Ascending aorta (tissue), 2 donors: Measurements from ENCODE around the gene NKX2-2. TPM values are rescaled to one million over a fixed set of nuclear protein-coding genes. Genes with fewer than 3 reads are reported as not detected.

Experiments used
- DNase-seq, 2 donors: peaks; one replicate each; pipeline ENCODE4 v3.0.0-alpha.2; 2019; ENCODE audit warnings: low spot score in 2 of 2
- H3K27ac ChIP-seq, 2 donors: fragments of 200-600 bp; sonication (generic); one replicate each; pipeline ENCODE4 v1.5.1; 2016 to 2017; ENCODE audit warnings: mild to moderate bottlenecking in 1 of 2
- H3K27me3 ChIP-seq: fragments of 200-600 bp; sonication (generic); one replicate; pipeline ENCODE4 v1.5.1; 2017
- H3K36me3 ChIP-seq, 2 donors: fragments of 200-600 bp; sonication (generic); one replicate each; pipeline ENCODE4 v1.5.1; 2016
- H3K4me1 ChIP-seq, 2 donors: fragments of 200-600 bp; sonication (generic); one replicate each; pipeline ENCODE4 v1.5.1; 2016 to 2017; ENCODE audit warnings: mild to moderate bottlenecking in 1 of 2
- H3K4me3 ChIP-seq, 2 donors: fragments of 200-600 bp; sonication (generic); one replicate each; pipeline ENCODE4 v1.5.1; 2016 to 2017; ENCODE audit warnings: mild to moderate bottlenecking in 1 of 2
- H3K9me3 ChIP-seq, 2 donors: fragments of 200-600 bp; sonication (generic); one replicate each; pipeline ENCODE4 v1.5.1; 2016
- intact Hi-C: fragments of 100-400 bp; cut with DNase I; formaldehyde crosslinking; loops from one replicate; pipeline ENCODE4 v1.15.1; 2023
- total RNA-seq: library from RNA; depleted of rRNA; stranded (reverse); fragments of >200 nt; gene quantifications from one replicate; pipeline ENCODE4 v1.1.0, GENCODE V29; 2016
- TF ChIP-seq, protein P1 (sequence below), 3 experiments: fragments of 200-600 bp in 2 of 3; fragments of 450-650 bp in 1 of 3; sonication (generic) in 2 of 3; IDR thresholded peaks; one replicate each; pipeline ENCODE4 v1.5.1; 2016 to 2019; ENCODE audit warnings: antibody characterized with exemption in 3 of 3, mild to moderate bottlenecking in 1 of 3, moderate library complexity in 1 of 3

NKX2-2 gene
- total RNA-seq, 1 donor from 2014 or later = not detected

DNA sequence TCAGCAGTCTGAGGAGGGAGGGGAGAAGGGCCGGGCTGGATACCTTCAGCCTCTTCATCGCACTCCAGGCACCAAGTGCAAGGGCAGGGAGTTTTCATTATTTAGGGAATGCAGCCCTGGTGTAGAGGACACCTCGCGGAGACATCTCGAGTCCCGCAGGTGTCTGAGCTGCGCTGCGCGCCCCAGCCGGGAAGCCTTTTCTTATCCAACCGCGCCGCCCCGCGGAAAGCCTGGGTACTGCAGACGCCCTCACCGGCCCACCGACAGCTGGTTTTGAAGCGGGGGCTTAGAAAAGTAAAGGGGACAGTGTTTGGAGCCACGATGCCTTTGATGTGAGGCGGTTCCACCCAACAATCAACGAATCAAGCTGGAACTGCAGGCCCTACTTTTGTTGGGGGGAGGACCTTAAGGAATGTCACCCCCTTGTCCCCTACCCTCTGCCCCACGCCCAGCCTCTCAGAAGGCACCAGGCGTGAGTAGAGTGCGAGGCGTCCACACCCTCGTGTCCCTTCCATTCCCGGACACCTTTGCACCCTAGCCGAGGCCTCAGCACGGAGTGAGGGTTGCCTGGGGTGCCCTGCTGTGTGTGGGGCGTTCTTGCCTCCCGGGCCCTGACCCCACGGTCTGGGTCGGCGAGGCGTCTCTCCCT lies 8.6 kb downstream of the NKX2-2 start:
- peaks cover 7 to 12% of the 10 kb centered on the region in 2 donors for H3K4me1 ChIP-seq
- no peaks in the 10 kb centered on the region for H3K36me3 ChIP-seq
- peaks cover 10% of the 10 kb centered on the region for H3K27me3 ChIP-seq
- peak overlapping the region in 1 of 2 donors; percentile 57 for H3K4me3 ChIP-seq
- no peaks in the 10 kb centered on the region for H3K9me3 ChIP-seq
- intact Hi-C loops = loop anchor here (1.0 to 10.0 kb wide), 3 partner anchors 270 to 668 kb away; no protein-coding TSS in a partner anchor
- H3K27ac ChIP-seq = no peak overlapping the region
- DNase-seq = no peak
- TF ChIP-seq, protein P1, sequence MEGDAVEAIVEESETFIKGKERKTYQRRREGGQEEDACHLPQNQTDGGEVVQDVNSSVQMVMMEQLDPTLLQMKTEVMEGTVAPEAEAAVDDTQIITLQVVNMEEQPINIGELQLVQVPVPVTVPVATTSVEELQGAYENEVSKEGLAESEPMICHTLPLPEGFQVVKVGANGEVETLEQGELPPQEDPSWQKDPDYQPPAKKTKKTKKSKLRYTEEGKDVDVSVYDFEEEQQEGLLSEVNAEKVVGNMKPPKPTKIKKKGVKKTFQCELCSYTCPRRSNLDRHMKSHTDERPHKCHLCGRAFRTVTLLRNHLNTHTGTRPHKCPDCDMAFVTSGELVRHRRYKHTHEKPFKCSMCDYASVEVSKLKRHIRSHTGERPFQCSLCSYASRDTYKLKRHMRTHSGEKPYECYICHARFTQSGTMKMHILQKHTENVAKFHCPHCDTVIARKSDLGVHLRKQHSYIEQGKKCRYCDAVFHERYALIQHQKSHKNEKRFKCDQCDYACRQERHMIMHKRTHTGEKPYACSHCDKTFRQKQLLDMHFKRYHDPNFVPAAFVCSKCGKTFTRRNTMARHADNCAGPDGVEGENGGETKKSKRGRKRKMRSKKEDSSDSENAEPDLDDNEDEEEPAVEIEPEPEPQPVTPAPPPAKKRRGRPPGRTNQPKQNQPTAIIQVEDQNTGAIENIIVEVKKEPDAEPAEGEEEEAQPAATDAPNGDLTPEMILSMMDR (IDR thresholded peaks at IDR 0.05) = peak; percentile 70 to 87 (median 83)

DNA sequence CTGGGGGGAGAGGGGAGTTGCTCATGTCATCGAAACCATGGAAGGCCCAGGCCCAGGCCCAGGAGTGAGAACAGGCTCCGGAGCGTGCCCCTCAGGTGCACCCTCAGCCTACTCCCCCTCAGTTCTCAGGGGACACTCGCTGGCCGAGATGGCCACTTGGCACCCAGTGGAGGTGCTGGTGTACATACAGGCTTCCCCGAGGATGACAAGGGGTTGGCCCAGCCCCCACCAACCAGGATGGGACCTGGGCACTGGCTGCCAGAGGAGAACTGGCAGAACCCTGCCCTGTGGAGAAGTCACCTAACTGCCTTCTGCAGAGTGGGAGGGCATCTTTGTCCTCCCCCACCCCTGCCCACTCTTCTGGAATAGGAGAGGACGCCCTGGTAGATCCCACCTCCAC lies 9.5 kb downstream of the NKX2-2 start:
- Histone ChIP-seq H3K4me3 (no peak overlapping the region), H3K36me3 (no peaks in the 10 kb centered on the region), H3K9me3 (no peaks in the 10 kb centered on the region), H3K27me3 (peaks cover 10% of the 10 kb centered on the region), H3K4me1 (peaks cover 7 to 8% of the 10 kb centered on the region in 2 donors), H3K27ac (no peak overlapping the region)
- DNase-seq = no peak
- intact Hi-C loops = loop anchor here (10.0 kb wide), 1 partner anchor 640 kb away; no protein-coding TSS in a partner anchor
- TF ChIP-seq, protein P1 (IDR thresholded peaks at IDR 0.05) = no peak

DNA sequence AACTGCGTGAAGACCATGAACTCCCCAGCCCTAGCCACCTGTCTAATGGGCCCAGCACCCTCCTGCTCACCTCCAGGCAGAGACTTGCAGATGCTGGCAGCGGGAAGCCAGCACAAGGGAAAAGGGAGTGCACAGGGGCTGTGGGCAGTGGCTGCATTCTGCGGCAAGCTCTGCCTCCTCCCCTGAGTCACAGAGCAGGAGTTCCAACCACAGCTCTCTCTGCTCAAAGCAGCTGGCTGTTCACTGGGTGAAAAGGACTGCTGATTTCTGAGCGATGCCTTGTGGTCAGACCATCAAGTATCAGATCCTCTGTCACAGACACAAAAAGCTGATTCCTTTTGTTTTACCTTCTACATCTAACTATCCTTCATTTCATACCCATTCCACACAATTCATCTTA lies 10.5 kb downstream of the NKX2-2 start:
- no peaks in the 10 kb centered on the region for H3K9me3 ChIP-seq
- TF ChIP-seq, protein P1 (IDR thresholded peaks at IDR 0.05) = no peak
- no peaks in the 10 kb centered on the region for H3K36me3 ChIP-seq
- no peak overlapping the region for H3K4me3 ChIP-seq
- H3K4me1 ChIP-seq = peaks cover 7 to 8% of the 10 kb centered on the region in 2 donors
- no peak overlapping the region for H3K27ac ChIP-seq
- intact Hi-C loops = loop anchor here (10.0 kb wide), 1 partner anchor 639 kb away; no protein-coding TSS in a partner anchor
- DNase-seq = no peak
- H3K27me3 ChIP-seq = peaks cover 10% of the 10 kb centered on the region

DNA sequence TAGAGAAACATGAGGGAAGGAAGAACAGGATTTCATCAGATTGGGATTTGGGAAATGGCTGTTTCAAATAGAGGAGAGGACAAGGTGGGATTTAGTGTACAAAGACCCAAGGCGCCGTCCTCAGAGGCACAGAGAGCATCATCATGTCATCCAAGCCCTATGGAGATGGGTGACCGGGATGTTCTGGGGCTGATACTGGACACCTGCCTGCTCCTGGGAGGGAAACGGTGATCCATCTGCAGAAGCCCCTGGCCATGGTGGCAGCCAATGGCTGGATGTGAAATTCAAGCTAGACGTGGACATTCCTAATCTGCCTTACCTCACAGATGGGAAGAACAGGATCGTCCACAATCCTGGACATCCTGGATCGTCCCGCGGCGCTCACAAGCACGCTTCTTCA lies 12.7 kb downstream of the NKX2-2 start:
- Histone ChIP-seq H3K27me3 (peaks cover 8% of the 10 kb centered on the region), H3K4me1 (peaks cover 5 to 7% of the 10 kb centered on the region in 2 donors)
- TF ChIP-seq, protein P1 (IDR thresholded peaks at IDR 0.05) = no peak

DNA sequence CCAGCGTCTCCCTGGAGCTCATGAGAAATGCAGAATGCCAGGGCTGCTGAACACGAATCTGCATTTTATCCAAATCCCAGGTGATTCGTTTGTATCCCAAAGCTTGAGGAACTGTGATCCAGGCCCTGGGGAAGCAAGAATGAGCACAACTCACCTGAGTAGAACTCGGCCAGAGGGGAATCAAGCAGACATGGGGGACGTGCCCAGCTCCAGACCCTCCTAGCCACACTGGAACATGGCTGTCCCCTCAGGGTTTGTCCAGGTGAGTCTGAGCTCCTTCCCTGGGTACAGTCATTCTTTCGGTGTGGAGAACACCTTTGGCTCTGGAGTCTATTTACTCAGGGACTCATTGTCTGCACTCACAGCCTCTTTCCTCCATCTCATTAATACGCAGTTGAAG lies 13.3 kb downstream of the NKX2-2 start:
- H3K9me3 ChIP-seq = no peaks in the 10 kb centered on the region
- H3K27me3 ChIP-seq = peaks cover 3% of the 10 kb centered on the region
- intact Hi-C loops = loop anchor here (10.0 kb wide), 1 partner anchor 636 kb away; no protein-coding TSS in a partner anchor

More for the DNA sequence above, 12.7 kb downstream of the NKX2-2 start:
- no peak for DNase-seq
- no peak overlapping the region for H3K4me3 ChIP-seq
- no peaks in the 10 kb centered on the region for H3K36me3 ChIP-seq
- H3K9me3 ChIP-seq = no peaks in the 10 kb centered on the region
- H3K27ac ChIP-seq = no peak overlapping the region
- intact Hi-C loops = loop anchor here (10.0 kb wide), 1 partner anchor 636 kb away; no protein-coding TSS in a partner anchor

More for the DNA sequence above, 13.3 kb downstream of the NKX2-2 start:
- no peak for DNase-seq
- Histone ChIP-seq H3K4me3 (no peak overlapping the region), H3K27ac (no peak overlapping the region), H3K36me3 (no peaks in the 10 kb centered on the region), H3K4me1 (peaks cover 1% of the 10 kb centered on the region in 2 donors)
- TF ChIP-seq, protein P1 (IDR thresholded peaks at IDR 0.05) = no peak
